Stomach (tissue), 9 donors: ENCODE measurements around the gene DUSP8. TPM values are rescaled to one million over a fixed set of nuclear protein-coding genes. Genes with fewer than 3 reads are reported as not detected.
A peak's percentile ranks its signal among the peaks of the same experiment; 100 is the strongest.

Experiments
- DNase-seq, 2 donors: peaks; one replicate each; pipeline versions ENCODE4 v3.0.0 to v3.0.0-alpha.2; 2013 to 2019
- H3K27ac ChIP-seq, 5 donors: fragments of 200-600 bp in 4 of 5; sonication (generic) in 4 of 5; one replicate each; pipeline ENCODE4 v1.5.1; 2013 to 2019; ENCODE audit warnings: mild to moderate bottlenecking in 1 of 5, moderate library complexity in 1 of 5
- H3K27me3 ChIP-seq, 3 donors: fragments of 200-600 bp; sonication (generic); one replicate each; pipeline ENCODE4 v1.5.1; 2017 to 2019; ENCODE audit warnings: mixed run types in 1 of 3
- H3K36me3 ChIP-seq, 4 donors: fragments of 200-600 bp; sonication (generic); 1 replicate in 3 of 4; 2 replicates in 1 of 4; pipeline ENCODE4 v1.5.1; 2016 to 2019
- H3K4me1 ChIP-seq, 4 donors: fragments of 200-600 bp; sonication (generic); one replicate each; pipeline ENCODE4 v1.5.1; 2016 to 2019
- H3K4me3 ChIP-seq, 4 donors: fragments of 200-600 bp; sonication (generic) in 3 of 4; one replicate each; pipeline ENCODE4 v1.5.1; 2016 to 2019; ENCODE audit warnings: mild to moderate bottlenecking in 1 of 4
- H3K9me3 ChIP-seq, 4 donors: fragments of 200-600 bp; sonication (generic); one replicate each; pipeline ENCODE4 v1.5.1; 2016 to 2019
- CTCF ChIP-seq, 7 experiments: fragments of 450-650 bp in 4 of 7; fragments of 200-600 bp in 3 of 7; sonication (generic) in 3 of 7; IDR thresholded peaks; one replicate each; pipeline ENCODE4 v1.5.1; 2016 to 2019; ENCODE audit warnings: antibody characterized with exemption in 7 of 7, control low read depth in 2 of 7, mild to moderate bottlenecking in 1 of 7
- EP300 ChIP-seq: sonication (generic); formaldehyde crosslinking; IDR thresholded peaks from one replicate; pipeline ENCODE4 v1.6.1; 2017; ENCODE audit warnings: antibody characterized with exemption
- POLR2A ChIP-seq, 4 donors: fragments of 450-650 bp; IDR thresholded peaks; one replicate each; pipeline ENCODE4 v1.6.1; 2016; ENCODE audit warnings: antibody characterized with exemption in 4 of 4, control low read depth in 2 of 4, mild to moderate bottlenecking in 1 of 4, moderate library complexity in 1 of 4
- POLR2AphosphoS5 ChIP-seq, 3 donors: sonication (generic); formaldehyde crosslinking; IDR thresholded peaks; one replicate each; pipeline ENCODE4 v1.6.1; 2016; ENCODE audit warnings: antibody characterized with exemption in 3 of 3
- WGBS, 5 donors: extraction: QIAGEN DNeasy Blood & Tissue Kit in 3 of 5; methylation state at CpG; one replicate each; pipeline versions ENCODE4 v1.1.5 to v1.1.7; 2013 to 2018; 5-methylcytosine and 5-hydroxymethylcytosine counted together
- intact Hi-C: fragments of 100-400 bp; cut with DNase I; formaldehyde crosslinking; loops from one replicate; pipeline ENCODE4 v1.15.1; 2023; ENCODE audit warnings: low total_unique reads
- polyA plus RNA-seq, 3 donors: library from polyadenylated mRNA; stranded (reverse); fragments of 200-250 nt; gene quantifications; one replicate each; pipeline ENCODE4 v1.2.3, GENCODE V29; 2013
- total RNA-seq, 5 donors: library from RNA; depleted of rRNA; stranded (reverse); fragments of >200 nt; gene quantifications; one replicate each; pipeline versions ENCODE4 v1.1.0 to v1.2.3, GENCODE V29; 2014 to 2016
- donor health status: healthy with polysubstance abuse.
- donor health status: Bipolar disorder and iron deficiency.
- donor health status: healthy.

The DUSP8 gene
- total and polyA plus RNA-seq, 8 donors, result 0.58 to 31.6 (median 2.6) TPM

GRCh38 chr11:1533342-1533725 lies 38.7 kb downstream of the DUSP8 start:
- 85 to 94% (median 86%) methylated on average over 4 to 10 of the region's 10 CpGs for WGBS, 5 donors
- no peak overlapping the region for H3K4me3 ChIP-seq
- H3K27me3 ChIP-seq, result no peaks in the 10 kb centered on the region
- no peaks in the 10 kb centered on the region for H3K9me3 ChIP-seq
- no peak for DNase-seq
- TF ChIP-seq EP300 (no peak), CTCF (IDR thresholded peaks at IDR 0.05) (no peak), POLR2AphosphoS5 (IDR thresholded peaks at IDR 0.05) (no peak), POLR2A (IDR thresholded peaks at IDR 0.05) (no peak)
- peak overlapping the region; percentile 2 to 75 (median 36) for H3K27ac ChIP-seq
- peaks cover 0 to 34% (median 20%) of the 10 kb centered on the region in 4 donors for H3K36me3 ChIP-seq
- peaks cover 46 to 88% (median 67%) of the 10 kb centered on the region in 4 donors for H3K4me1 ChIP-seq
- intact Hi-C loops, result no loop called here

DNA sequence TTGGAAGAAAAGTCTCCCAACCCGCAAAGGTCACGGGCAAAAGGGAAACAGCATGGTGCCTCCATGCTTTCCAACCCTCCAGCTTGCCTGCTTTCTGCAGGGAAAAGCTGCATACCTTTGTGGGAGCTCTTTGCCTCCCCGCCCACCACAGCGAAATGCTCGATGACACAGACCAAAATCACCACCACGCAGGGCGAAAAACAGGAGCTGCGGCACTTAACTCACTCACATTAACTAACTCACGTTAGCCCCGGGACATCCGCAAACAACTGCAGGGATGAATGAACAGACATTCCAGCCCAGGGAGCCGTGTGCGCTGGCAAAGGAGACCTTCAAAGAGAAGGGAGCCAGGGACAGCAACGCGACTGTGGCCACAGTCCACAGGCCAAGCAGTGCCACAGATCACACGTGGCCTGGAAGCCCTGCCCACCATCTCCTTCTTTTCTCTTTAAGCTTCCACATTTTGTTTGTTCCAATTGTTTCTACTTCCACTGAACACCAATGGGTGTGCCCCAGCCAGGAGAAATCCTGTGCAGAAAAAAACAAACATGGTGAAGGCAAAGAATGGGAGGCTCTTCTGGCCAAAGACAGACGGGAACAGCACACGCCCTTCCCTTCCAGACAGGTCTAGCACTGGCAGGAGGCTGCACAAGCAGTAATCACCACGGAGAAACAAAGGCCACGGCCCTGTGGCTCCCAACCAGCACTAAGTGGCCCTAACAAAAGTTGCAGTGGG lies 39.3 kb downstream of the DUSP8 start:
- Histone ChIP-seq H3K27ac (peak overlapping the region in 4 of 5 donors; percentile 9 to 75 (median 40)), H3K9me3 (no peaks in the 10 kb centered on the region), H3K36me3 (peaks cover 0 to 34% (median 20%) of the 10 kb centered on the region in 4 donors), H3K4me3 (no peak overlapping the region), H3K27me3 (no peaks in the 10 kb centered on the region), H3K4me1 (peaks cover 46 to 93% (median 67%) of the 10 kb centered on the region in 4 donors)
- DNase-seq, result no peak
- 69 to 76% (median 69%) methylated on average over 19 to 20 of the region's 20 CpGs for WGBS, 5 donors
- intact Hi-C loops, result no loop called here
- no peak for TF ChIP-seq POLR2AphosphoS5 (IDR thresholded peaks at IDR 0.05)
- no peak for TF ChIP-seq EP300
- no peak for TF ChIP-seq CTCF (IDR thresholded peaks at IDR 0.05)
- no peak for TF ChIP-seq POLR2A (IDR thresholded peaks at IDR 0.05)

- H3K36me3 ChIP-seq, result peaks cover 0 to 34% (median 20%) of the 10 kb centered on the region in 4 donors
- H3K9me3 ChIP-seq, result no peaks in the 10 kb centered on the region
- peaks cover 45 to 95% (median 65%) of the 10 kb centered on the region in 4 donors for H3K4me1 ChIP-seq
- WGBS, 5 donors, result 68 to 94% (median 84%) methylated on average over 9 to 17 of the region's 17 CpGs
- no peaks in the 10 kb centered on the region for H3K27me3 ChIP-seq
- DNase-seq, result no peak
- no peak for TF ChIP-seq POLR2AphosphoS5 (IDR thresholded peaks at IDR 0.05)
- TF ChIP-seq EP300, result no peak
- no peak for TF ChIP-seq CTCF (IDR thresholded peaks at IDR 0.05)
- no peak for TF ChIP-seq POLR2A (IDR thresholded peaks at IDR 0.05)
- H3K4me3 ChIP-seq, result no peak overlapping the region
- intact Hi-C loops, result no loop called here
- peak overlapping the region in 3 of 5 donors; percentile 16 to 75 (median 56) for H3K27ac ChIP-seq
These were observed 40.0 kb downstream of the DUSP8 start for GRCh38 chr11:1532014-1532586.

DNA sequence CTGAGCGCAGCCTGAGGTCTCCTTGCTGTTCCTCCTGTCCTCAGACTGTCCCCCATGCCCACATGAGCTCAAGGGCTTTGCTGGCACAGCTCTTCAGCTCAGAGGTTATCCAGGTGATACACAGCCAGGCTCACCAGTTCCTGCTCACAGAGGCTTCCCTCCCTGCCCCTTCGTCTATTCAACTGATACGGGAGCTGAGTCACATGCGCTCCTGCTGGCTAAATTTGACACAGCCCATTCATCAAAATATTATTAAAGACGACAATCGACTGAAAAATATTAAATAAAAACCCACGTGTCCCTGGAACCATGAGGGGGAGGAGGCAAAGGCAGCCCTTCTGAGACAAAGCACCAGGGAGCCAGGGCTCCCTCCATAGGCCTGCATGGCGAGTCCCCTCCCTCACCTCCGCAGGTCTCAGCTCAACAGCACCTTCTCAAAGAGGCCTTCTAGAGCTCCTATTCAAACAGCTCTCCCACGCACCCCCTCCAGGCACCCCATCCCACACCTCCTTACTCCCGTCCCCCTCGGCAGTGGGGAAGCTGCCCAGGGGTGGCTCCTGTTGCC lies 40.5 kb downstream of the DUSP8 start:
- peaks cover 44 to 96% (median 62%) of the 10 kb centered on the region in 4 donors for H3K4me1 ChIP-seq
- DNase-seq, result no peak
- TF ChIP-seq POLR2AphosphoS5 (IDR thresholded peaks at IDR 0.05), result no peak
- no peak for TF ChIP-seq EP300
- no peak for TF ChIP-seq POLR2A (IDR thresholded peaks at IDR 0.05)
- no peak for TF ChIP-seq CTCF (IDR thresholded peaks at IDR 0.05)
- H3K36me3 ChIP-seq, result peaks cover 0 to 34% (median 20%) of the 10 kb centered on the region in 4 donors
- peak overlapping the region in 4 of 5 donors; percentile 4 to 75 (median 36) for H3K27ac ChIP-seq
- no peaks in the 10 kb centered on the region for H3K9me3 ChIP-seq
- 62 to 73% (median 71%) methylated on average over 12 of the region's 12 CpGs for WGBS, 5 donors
- no peak overlapping the region for H3K4me3 ChIP-seq
- intact Hi-C loops, result no loop called here
- H3K27me3 ChIP-seq, result no peaks in the 10 kb centered on the region
